Nephron progenitor cell (in vitro differentiated cells): Measurements from ENCODE around the gene ITPRID1.
A peak's percentile ranks its signal among the peaks of the same experiment; 100 is the strongest.

Experiments
- DNase-seq: peaks from one replicate; pipeline ENCODE4 v3.0.0; 2021
- H3K27ac Mint-ChIP-seq: 2 replicates; pipeline ENCODE4 v1.8.0; 2021; ENCODE audit warnings: mild to moderate bottlenecking, moderate library complexity, mixed read lengths
- H3K27me3 Mint-ChIP-seq: 2 replicates; pipeline ENCODE4 v1.8.0; 2021; ENCODE audit warnings: mild to moderate bottlenecking, low read depth, mixed read lengths; ENCODE audit not compliant: poor library complexity
- H3K36me3 Mint-ChIP-seq: 2 replicates; pipeline ENCODE4 v1.8.0; 2021; ENCODE audit warnings: low read depth, mixed read lengths
- H3K4me1 Mint-ChIP-seq: 2 replicates; pipeline ENCODE4 v1.8.0; 2021; ENCODE audit warnings: mixed read lengths
- H3K4me3 Mint-ChIP-seq: 2 replicates; pipeline ENCODE4 v1.8.0; 2021; ENCODE audit warnings: mild to moderate bottlenecking, moderate library complexity, mixed read lengths
- H3K9me3 Mint-ChIP-seq: 2 replicates; pipeline ENCODE4 v1.8.0; 2021; ENCODE audit warnings: mild to moderate bottlenecking, moderate library complexity, mixed read lengths
- CTCF ChIP-seq: fragments of 200-600 bp; sonication (generic); IDR thresholded peaks from 2 replicates; pipeline ENCODE4 v1.5.0; 2021; ENCODE audit warnings: antibody characterized with exemption

ITPRID1 gene

GRCh38 chr7:31652063-31652326 lies 138.1 kb downstream of the ITPRID1 start:
- Mint-ChIP-seq H3K4me1 (peaks cover 31% of the 10 kb centered on the region), H3K9me3 (no peaks in the 10 kb centered on the region), H3K27ac (no peak overlapping the region)

DNA sequence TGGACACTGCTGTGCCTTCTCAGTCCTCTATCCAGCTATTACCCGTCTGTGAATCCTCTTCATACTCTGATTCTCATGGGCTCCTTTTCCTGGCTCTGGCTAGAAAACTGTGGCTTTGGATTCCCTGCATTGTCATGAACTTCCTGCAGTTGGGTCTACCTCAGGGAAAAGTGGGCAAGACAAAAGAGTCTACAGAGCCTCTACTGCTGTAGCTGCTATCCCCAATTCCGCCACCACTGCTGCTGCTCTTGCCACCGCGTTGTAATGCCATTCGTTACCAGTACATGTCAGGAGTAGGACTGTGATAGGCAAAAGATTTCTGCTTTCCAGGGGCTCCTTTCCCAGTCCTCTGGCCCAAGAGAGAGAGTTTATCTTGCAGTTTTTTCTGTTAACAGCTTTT lies 149.2 kb downstream of the ITPRID1 start:
- TF ChIP-seq CTCF, result peak; percentile 10
- peak; percentile 4 for DNase-seq
- Mint-ChIP-seq H3K9me3 (no peaks in the 10 kb centered on the region), H3K27ac (no peak overlapping the region), H3K27me3 (peaks cover 4% of the 10 kb centered on the region), H3K36me3 (no peaks in the 10 kb centered on the region), H3K4me3 (no peak overlapping the region), H3K4me1 (no peaks in the 10 kb centered on the region)

More at GRCh38 chr7:31652063-31652326, 138.1 kb downstream of the ITPRID1 start:
- no peak for DNase-seq
- no peaks in the 10 kb centered on the region for H3K36me3 Mint-ChIP-seq
- H3K4me3 Mint-ChIP-seq, result no peak overlapping the region
- TF ChIP-seq CTCF, result no peak
- H3K27me3 Mint-ChIP-seq, result peaks cover 13% of the 10 kb centered on the region

- peaks cover under 1% of the 10 kb centered on the region for H3K9me3 Mint-ChIP-seq
- peaks cover 4% of the 10 kb centered on the region for H3K27me3 Mint-ChIP-seq
- no peak for TF ChIP-seq CTCF
- DNase-seq, result no peak
- H3K27ac Mint-ChIP-seq, result no peak overlapping the region
- H3K4me1 Mint-ChIP-seq, result no peaks in the 10 kb centered on the region
- no peak overlapping the region for H3K4me3 Mint-ChIP-seq
- no peaks in the 10 kb centered on the region for H3K36me3 Mint-ChIP-seq
Measured at GRCh38 chr7:31664890-31665289, 151.0 kb downstream of the ITPRID1 start.

DNA sequence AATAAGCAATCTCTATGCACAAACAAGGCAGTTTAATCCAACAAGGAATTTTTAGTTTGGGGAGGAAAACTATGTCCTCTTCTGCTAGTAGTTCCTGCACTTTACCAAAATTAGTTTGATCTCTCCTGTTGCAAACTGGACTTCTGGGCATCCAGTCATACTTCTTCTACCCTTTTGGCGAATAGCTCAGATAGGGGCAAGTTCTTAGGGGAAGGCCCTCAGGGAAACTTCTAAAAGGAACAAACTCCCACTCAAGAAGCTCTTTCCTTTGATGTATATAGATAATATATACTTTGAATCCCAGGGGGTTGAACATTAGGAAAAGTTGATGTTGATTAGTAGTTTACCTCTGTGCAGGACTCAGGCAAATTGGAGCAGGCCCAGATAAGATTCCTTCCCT lies 151.7 kb downstream of the ITPRID1 start:
- TF ChIP-seq CTCF, result no peak
- no peak overlapping the region for H3K27ac Mint-ChIP-seq
- H3K4me1 Mint-ChIP-seq, result no peaks in the 10 kb centered on the region

DNA sequence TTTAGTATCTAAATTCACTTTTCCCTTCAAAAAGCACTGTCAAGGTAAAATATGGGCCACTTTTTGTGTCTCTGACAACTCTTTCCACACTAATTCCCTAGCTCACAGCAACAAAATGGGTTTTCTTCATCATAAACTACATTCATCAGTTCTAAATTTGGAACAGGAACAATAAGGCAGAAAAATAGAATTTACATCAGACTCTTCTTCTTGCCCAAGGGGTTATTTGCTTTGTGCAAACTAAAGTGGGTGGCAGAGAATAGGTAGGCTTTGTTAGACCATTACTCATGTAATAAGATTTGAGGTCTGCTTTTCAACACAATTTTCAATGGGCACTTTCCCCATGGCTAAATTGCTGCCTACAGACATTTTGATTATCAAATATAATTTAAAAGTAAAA lies 155.6 kb downstream of the ITPRID1 start:
- TF ChIP-seq CTCF, result no peak
- H3K4me1 Mint-ChIP-seq, result no peaks in the 10 kb centered on the region
- peaks cover 6% of the 10 kb centered on the region for H3K27me3 Mint-ChIP-seq
- H3K4me3 Mint-ChIP-seq, result no peak overlapping the region
- no peak overlapping the region for H3K27ac Mint-ChIP-seq
- H3K9me3 Mint-ChIP-seq, result peaks cover 25% of the 10 kb centered on the region
- H3K36me3 Mint-ChIP-seq, result no peaks in the 10 kb centered on the region
- no peak for DNase-seq

More for the DNA sequence above, 151.7 kb downstream of the ITPRID1 start:
- peaks cover 7% of the 10 kb centered on the region for H3K9me3 Mint-ChIP-seq
- H3K36me3 Mint-ChIP-seq, result no peaks in the 10 kb centered on the region
- no peak overlapping the region for H3K4me3 Mint-ChIP-seq
- peaks cover 7% of the 10 kb centered on the region for H3K27me3 Mint-ChIP-seq
- DNase-seq, result no peak

DNA sequence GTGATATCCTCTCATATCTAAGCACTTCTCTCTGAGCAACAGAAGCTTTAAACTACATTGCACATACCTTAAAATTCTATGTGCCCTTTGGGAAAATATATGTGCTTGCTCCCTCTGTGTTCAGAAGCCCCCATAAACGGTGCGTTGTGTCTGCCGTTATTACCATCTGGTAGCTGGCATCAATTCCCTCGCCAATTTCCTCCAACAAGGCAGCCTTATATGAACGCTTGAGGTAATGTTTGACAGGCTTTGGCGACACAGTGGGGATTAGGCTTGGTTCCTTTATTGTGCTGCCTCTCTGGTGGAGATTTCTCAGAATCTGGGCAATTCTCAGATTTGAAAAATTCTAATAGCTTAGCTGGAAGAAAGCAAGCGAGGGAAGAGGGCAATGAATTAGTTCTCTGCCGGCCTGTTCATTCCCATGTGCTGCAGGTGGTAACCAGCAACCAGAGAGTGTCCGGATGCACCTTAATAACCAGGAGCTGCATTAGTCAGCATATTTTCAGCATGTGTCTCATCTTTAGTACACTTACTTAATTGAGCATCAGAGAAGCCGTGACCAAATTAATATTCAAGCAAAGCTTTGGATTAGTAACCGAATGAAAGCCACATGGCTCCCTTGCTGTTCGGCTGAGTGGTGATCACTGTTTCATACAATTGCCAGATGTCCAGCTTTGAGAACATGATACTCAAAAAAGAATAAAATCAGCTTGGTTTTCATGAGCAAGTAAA lies 165.8 kb downstream of the ITPRID1 start:
- no peak overlapping the region for H3K27ac Mint-ChIP-seq
- no peak overlapping the region for H3K4me3 Mint-ChIP-seq
- H3K36me3 Mint-ChIP-seq, result no peaks in the 10 kb centered on the region

More for the DNA sequence above, 165.8 kb downstream of the ITPRID1 start:
- Mint-ChIP-seq H3K9me3 (no peaks in the 10 kb centered on the region), H3K27me3 (no peaks in the 10 kb centered on the region), H3K4me1 (no peaks in the 10 kb centered on the region)
- no peak for DNase-seq
- no peak for TF ChIP-seq CTCF
